NCI-H146 (cell line): ENCODE results near the gene PEAK3.

Experiments
- DNase-seq: peaks from one replicate; lab custom pipeline; 2025; lab: John Stamatoyannopoulos, UW

The PEAK3 gene

GRCh38 chr19:2315818-2316353 lies 33.9 kb upstream of the PEAK3 start:
- DNase-seq = peak; percentile 68

DNA sequence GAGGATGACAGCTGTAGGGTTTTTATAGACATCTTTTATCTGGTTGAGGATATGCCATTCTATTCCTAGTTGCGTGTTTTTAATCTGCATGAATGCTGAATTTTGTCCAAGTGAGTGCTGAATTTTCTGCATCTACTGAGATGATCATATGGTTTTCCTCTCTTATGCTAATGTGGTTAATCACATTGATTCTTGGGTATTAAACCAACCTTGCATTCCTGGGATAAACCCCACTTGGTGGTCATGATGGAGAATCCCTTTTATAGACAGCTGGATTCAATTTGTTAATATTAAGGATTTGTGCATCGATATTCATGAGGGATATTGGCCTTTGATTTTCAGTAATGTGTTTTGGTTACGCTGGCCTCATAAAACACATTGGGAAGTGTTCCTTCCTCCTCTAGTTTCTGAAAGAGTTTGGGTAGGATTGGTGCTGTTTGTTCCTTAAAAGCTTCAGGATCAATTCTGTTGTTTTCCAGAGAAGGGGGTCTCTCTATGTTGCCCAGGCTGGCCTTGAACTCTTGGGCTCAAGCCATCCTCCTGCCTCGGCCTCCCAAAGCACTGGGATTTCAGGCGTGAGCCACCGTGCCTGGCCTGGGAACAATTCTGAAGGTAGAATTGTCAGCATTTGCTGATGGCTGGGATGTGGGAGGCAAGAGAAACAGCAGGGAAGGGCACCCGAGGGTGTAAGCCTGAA lies 33.3 kb upstream of the PEAK3 start:
- DNase-seq = no peak

DNA sequence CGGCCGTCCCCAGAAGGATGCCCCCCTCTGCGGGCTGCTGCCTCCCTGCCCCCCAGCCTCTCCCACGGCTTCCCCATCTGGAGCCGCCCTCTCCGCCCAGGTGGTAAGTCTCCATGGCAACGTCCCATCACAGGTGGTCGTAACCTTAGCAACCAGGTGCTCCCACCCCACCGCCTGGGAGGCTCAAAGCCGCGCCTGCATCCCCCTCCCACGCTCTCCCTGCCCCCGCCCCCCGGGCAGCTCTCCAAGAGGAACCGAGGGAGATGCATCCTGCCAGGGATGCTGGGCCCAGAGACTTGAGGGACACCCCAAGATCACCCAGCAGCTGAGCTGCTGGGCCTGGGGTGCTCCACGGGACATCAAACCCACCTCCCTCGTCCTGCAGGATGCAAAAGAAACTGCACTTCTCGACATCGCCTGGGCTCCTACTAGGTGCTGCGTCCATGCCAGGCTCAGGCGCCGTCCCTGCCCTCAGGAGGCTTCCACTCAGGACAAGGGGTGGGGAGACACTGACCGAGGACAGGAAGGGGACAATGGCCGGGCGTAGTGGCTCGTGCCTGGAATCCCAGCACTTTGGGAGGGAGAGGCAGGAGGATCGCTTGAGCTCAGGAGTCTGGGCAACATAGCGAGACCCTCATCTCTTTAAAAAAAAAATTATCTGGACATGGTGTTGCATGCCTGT lies 31.0 kb upstream of the PEAK3 start:
- DNase-seq = peak; percentile 65

GRCh38 chr19:2311093-2311492 lies 29.1 kb upstream of the PEAK3 start:
- DNase-seq = no peak

DNA sequence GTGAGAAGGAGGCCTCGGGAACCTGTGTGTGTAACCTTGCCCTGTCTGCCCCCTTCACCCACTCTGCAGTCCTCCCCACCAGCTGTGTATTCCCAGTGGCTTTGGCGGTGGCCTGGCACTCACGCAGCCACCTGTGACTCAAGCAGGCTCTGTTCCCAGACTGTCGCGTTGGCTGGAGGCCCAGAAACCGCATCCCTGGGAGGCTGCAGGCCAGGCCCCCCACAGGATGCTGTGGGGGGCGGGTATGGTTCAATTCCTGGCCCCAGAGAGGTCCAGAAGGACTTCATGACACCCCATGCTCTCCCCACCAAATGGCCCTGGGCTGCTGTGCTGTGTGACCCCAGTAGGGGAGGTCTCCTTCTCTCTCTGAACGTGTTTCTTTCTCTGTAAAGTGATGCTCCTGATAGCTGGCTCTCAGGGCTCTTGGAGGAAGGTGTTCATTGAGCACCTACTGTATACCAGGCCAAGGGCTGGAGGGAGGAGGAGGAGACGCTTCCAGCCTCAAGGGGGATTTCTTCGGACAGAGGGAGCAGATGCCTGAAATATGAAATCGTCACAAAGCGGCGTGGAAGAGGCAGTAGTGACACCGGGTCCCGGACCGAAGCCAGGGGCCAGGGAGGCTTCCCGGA lies 27.9 kb upstream of the PEAK3 start:
- DNase-seq = no peak

GRCh38 chr19:2308114-2308556 lies 26.2 kb upstream of the PEAK3 start, which contains the start of gene LINGO3:
Gene LINGO3, minus strand, starts transcription at chr19:2308154. Its CDS starts 16,378 bp downstream, at chr19:2291776.
- DNase-seq = peak; percentile 22

DNA sequence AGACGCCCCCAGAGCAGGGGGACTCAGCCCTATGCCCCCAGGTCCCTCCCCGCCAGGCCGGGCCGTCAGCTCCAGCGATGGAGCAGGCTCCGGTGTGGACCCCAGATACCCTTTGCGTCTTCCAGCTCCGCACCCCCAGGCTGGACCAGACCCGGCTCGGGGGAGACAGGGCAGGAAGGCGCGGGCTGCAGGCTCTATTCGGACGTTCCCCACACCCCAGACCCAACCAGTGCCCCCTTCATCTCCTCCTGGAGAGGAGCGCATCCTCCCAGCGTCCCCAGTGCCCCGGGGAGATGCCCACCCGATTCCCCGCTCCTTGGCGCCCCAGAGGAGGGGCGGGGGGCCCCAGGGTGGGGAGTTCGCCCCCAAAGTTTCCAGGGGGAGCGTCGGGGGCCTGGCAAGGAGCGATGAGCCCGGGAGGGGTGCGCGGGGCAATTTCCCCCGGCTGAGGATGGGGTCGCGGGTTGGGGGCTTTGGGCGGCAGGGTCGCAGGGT lies 25.6 kb upstream of the PEAK3 start:
- DNase-seq = no peak

DNA sequence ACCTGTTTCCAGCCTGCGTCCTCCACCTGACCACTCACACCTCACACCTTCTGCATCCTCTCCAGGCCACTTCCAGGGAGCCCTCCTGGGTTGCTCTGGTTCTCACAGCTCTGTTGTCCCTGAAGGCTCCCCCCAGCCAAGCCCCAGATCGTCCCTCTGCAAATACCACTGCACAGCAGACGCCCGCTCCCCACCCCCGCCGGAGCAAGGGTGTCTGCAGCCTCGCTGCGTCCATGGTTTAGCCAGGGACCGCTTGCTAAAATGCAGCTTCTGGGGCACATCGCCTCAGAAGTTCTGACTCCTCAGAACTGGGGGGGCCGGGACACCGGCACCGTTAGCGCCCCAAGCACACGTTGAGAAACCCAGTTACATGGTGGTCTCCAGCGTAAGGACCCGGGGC lies 25.0 kb upstream of the PEAK3 start:
- DNase-seq = no peak

GRCh38 chr19:2306281-2306806 lies 24.4 kb upstream of the PEAK3 start:
- DNase-seq = no peak

DNA sequence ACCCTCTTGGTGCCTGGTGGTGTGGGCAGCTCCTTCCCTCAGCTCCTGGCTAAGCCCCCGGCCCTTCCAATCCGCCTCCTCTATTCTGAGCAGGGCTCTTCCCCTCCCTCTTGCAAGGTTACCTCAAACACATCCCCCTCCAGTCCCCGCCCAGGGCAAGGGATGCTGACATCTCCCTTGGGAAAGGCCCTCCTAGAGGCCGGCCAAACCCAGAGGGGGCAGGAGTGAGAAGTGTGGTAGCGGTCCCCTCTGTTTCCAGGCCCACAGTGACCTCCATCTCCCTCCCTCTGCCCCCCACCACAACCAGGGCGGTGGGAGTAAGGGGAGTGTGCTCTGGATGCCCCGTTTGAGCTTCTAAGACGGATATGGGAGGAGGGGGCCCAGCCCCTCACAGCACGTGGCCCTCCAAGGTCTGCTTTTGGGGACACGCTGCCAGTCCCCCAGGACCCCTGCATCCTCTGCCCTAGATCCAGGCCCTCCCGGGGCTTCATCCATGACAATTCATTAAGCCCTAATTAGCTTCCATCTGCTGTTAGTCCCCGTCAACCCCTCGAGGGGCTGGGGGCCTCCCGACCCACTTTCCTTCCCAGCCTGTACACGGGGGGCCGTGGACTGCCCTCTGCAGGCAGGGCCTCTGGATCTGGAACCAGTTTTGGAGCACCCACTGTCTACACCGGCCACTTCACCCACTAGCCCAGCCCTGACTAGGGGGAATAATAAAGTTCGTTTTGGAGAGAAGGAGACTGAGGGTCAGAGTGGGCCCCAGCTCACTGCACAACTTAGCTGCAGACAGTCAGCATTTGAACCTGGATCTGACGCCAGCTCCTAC lies 23.7 kb upstream of the PEAK3 start:
- DNase-seq = no peak

DNA sequence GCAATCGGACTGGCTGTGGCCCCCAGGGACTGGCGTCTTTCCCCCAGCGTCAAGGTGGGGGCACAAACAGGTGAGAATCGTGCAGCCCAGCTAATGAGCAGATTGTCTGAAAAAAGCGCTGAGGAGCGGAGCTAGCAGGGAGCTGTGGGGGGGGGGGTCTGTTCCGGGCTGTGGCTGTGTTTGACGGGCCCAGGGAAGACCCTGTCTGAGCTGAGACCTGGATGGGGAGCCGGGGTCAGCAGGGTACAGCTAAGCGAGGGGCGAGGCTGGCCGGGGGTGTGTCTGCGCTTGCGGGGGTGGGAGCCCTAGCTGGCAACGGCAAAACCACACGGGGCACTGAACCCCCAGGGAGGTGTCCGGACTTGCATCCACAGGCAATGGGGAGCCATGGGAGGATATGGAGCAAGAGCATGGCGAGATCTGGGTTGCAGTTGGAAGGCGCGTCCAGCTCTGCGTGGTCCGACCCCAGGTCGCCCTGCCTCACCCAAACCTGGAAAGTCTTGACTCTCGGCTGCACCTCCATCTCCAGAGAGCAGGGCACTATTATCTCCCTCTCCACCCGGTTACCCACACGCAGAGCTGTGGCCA lies 21.3 kb upstream of the PEAK3 start:
- DNase-seq = no peak

- DNase-seq = no peak
Measured at GRCh38 chr19:2302319-2303210, 20.6 kb upstream of the PEAK3 start.

DNA sequence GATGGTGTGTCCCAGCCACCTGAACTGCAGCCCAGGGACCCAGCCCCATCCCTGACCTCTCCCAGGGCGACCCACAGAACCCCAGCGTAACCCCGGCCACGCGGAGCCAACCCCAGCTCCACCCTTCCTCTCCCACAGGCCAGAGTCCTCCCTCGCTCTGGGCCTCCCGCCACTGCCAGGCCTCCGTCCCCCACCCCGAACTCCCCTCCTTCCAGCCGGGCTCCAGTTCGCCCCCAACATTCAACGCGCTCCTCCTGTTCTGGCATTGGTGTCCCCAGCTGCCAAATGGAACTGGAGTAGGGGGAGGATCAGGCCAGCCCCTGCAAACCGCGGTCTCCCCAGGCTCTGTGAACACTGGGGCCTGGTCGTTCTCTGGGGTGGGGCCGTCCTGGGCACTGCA lies 18.6 kb upstream of the PEAK3 start:
- DNase-seq = no peak

DNA sequence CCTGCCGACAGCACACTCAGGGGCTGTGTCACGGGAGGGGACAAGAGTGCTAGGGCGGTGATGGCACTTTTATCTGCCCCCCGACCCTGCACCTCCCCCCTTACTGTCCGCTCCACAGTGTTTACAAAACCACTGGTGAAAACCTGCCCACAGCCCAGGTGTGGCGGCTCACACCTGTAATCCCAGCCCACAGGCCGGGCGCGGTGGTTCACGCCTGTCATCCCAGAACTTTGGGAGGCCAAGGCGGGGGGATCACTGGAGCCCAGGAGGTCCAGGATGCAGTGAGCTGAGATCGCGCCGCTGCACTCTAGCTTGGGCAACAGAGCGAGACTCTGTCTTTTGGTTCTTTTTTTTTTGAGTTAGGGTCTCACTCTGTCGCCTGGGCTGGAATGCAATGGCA lies 14.2 kb upstream of the PEAK3 start:
- no peak for DNase-seq

- DNase-seq = no peak
Measured at GRCh38 chr19:2294687-2295335, 12.8 kb upstream of the PEAK3 start.

GRCh38 chr19:2291185-2291751 lies 9.3 kb upstream of the PEAK3 start:
- peak; percentile 75 for DNase-seq

GRCh38 chr19:2290441-2291184 lies 8.6 kb upstream of the PEAK3 start:
- peak; percentile 76 for DNase-seq

DNA sequence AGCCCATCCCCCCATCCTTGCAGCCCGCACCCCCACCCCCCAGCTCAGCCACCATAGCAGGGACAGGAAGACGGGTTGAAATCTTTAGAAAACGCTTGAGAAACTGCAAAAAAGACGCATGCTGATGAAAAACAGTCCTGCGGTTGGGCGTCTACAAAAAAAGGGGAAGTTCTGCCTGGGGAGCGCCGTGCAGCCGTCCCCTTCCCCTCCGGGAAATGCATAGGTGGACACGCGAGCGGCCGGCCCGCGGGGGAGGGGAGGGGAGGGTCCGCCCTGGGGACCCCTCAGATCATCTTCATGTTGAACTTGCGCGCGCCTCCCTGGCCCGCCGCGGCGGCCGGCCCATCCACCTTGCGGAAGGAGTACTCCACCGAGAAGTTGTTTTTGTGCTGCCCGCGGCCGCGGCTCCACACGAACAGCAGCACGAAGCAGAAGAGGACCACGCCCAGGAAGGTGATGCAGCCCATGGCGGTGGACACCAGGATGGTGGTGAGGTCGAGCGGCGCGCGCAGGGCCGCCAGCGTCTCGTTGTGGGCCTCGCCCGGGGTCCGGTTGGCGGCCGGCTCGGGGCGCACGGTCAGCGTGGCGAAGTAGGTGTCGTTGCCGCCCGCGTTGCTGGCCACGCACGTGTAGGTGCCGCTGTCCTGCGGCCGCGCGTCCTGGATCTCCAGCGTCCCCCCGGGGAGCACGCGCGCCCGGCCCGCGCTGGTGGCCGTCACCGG lies 7.9 kb upstream of the PEAK3 start:
- DNase-seq = peak; percentile 52
